Activated CD8-positive, alpha-beta T cell treated with anti-CD3 and anti-CD28 coated beads, Interleukin-2, amount 10 ng/mL, durations not matched to agents 7 days and 5 days (primary cell): ENCODE measurements around the gene SMYD2. TPM values are rescaled to one million over a fixed set of nuclear protein-coding genes. Genes with fewer than 3 reads are reported as not detected.

Experiments
- ATAC-seq: fragments of 150-1000 bp; cut with Tn5 transposase; one replicate; pipeline ENCODE4 v1.10.0; 2021; ENCODE audit warnings: moderate library complexity
- CTCF ChIA-PET: fragments of 350-600 bp; sonication (Branson Sonifier 250); formaldehyde crosslinking; loops from one replicate; lab custom pipeline; 2021; ENCODE audit warnings: antibody characterized with exemption; lab: Charles Lee
- POLR2A ChIA-PET: fragments of 350-600 bp; sonication (Branson Sonifier 250); formaldehyde crosslinking; loops from one replicate; lab custom pipeline; 2021; ENCODE audit warnings: antibody characterized with exemption; lab: Charles Lee
- DNase-seq: peaks from one replicate; pipeline ENCODE4 v3.0.0-alpha.2; 2020
- H3K27ac Mint-ChIP-seq: one replicate; pipeline ENCODE4 v1.8.0; 2021; ENCODE audit warnings: mild to moderate bottlenecking, mixed read lengths
- H3K27me3 Mint-ChIP-seq: one replicate; pipeline ENCODE4 v1.8.0; 2021; ENCODE audit warnings: low read depth, mixed read lengths
- H3K36me3 Mint-ChIP-seq: one replicate; pipeline ENCODE4 v1.8.0; 2021; ENCODE audit warnings: low read depth, mixed read lengths
- H3K4me1 Mint-ChIP-seq: one replicate; pipeline ENCODE4 v1.8.0; 2021; ENCODE audit warnings: low read depth, mixed read lengths
- H3K4me3 Mint-ChIP-seq: one replicate; pipeline ENCODE4 v1.8.0; 2021; ENCODE audit warnings: mild to moderate bottlenecking, mixed read lengths
- H3K9me3 Mint-ChIP-seq: one replicate; pipeline ENCODE4 v1.8.0; 2022; ENCODE audit warnings: mixed read lengths; ENCODE audit not compliant: insufficient read depth
- total RNA-seq, 2 experiments: library from RNA; stranded (reverse); gene quantifications; one replicate each; pipeline ENCODE4 v1.2.3, GENCODE V29; 2021

The SMYD2 gene
- total RNA-seq, 2 experiments from 2014 or later: 37.2 to 38.4 TPM

DNA sequence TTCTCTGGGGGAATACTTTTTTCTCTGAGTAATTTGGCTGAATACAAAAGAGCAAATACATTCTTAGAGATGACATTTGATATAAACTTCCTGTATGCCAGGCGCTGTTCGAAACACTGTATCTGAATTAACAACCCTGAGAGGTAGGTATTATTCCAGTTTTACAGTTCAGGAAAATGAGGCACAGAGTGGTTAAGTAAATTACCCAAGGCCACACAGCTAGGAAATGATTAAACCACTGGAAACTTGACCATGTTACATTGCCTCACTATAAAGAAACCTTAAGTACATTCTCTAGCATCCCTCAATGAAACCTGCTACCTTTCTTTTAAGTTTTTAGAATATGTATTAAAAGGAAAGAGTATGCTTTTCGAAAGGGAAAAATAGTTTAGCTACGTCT, 54.6 kb downstream of the SMYD2 start:
- Mint-ChIP-seq H3K36me3 (peaks cover 12% of the 10 kb centered on the region), H3K4me3 (no peak overlapping the region), H3K27ac (no peak overlapping the region), H3K9me3 (no peaks in the 10 kb centered on the region), H3K27me3 (no peaks in the 10 kb centered on the region), H3K4me1 (peaks cover 7% of the 10 kb centered on the region)
- POLR2A ChIA-PET: no interaction called here
- DNase-seq (no peak), ATAC-seq (no peak)
- CTCF ChIA-PET: interaction anchor here (2.1 to 2.6 kb wide), 2 partner anchors 74 to 292 kb away, joined by 6 to 14 read pairs; no protein-coding TSS in a partner anchor

DNA sequence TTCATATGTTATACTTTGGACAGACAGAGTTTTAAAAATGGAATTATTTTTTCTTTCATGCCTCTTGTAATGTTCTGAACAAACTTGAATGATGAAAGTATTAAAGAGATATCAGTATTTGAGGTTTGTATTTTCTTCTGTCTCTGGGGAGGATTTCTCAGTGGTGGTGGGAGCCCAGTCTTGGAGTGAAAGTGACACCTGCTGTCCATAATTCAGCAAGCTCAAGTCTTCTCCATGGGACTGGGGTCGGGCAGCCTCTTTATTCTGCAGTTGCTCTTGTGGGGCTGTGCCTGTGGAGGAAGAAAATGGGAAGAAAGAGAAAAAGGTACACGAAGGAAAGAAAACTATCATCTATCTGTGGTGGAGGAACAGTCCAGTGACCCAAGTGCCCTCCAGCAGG, 56.1 kb downstream of the SMYD2 start:
- Mint-ChIP-seq H3K36me3 (peaks cover 9% of the 10 kb centered on the region), H3K4me1 (peaks cover 7% of the 10 kb centered on the region), H3K4me3 (no peak overlapping the region), H3K27ac (no peak overlapping the region), H3K27me3 (no peaks in the 10 kb centered on the region), H3K9me3 (no peaks in the 10 kb centered on the region)
- POLR2A ChIA-PET: no interaction called here
- ATAC-seq (no peak), DNase-seq (no peak)
- CTCF ChIA-PET: interaction anchor here (2.1 to 3.4 kb wide), 3 partner anchors 8 to 290 kb away, joined by 6 to 18 read pairs (median 14); no protein-coding TSS in a partner anchor

DNA sequence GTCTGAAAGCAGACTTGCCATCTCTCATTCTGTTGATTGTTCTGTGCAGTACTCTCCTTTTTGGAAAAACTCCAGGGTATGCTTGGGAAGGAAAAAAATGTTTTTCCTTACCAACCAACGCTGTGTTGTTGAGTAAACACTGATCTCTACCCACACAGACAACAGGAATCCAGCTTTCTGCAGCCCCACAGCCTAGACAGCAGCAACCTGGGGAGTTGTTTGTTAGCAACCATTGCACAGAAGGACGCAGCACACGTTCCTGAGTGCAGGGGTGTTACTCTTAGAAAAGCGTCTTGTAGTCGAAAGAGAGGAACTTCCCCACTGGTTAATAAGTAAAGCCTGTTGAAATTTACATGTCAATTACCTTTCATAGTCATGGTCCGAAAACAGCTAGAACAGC, 56.6 kb downstream of the SMYD2 start:
- H3K4me1 Mint-ChIP-seq: peaks cover 7% of the 10 kb centered on the region
- ChIA-PET POLR2A (no interaction called here), CTCF (interaction anchor here (2.6 to 3.4 kb wide), 2 partner anchors 9 to 76 kb away, joined by 14 to 18 read pairs; no protein-coding TSS in a partner anchor)
- H3K9me3 Mint-ChIP-seq: no peaks in the 10 kb centered on the region
- ATAC-seq (no peak), DNase-seq (no peak)
- H3K36me3 Mint-ChIP-seq: peaks cover 9% of the 10 kb centered on the region
- H3K27me3 Mint-ChIP-seq: no peaks in the 10 kb centered on the region
- no peak overlapping the region for H3K4me3 Mint-ChIP-seq
- no peak overlapping the region for H3K27ac Mint-ChIP-seq

DNA sequence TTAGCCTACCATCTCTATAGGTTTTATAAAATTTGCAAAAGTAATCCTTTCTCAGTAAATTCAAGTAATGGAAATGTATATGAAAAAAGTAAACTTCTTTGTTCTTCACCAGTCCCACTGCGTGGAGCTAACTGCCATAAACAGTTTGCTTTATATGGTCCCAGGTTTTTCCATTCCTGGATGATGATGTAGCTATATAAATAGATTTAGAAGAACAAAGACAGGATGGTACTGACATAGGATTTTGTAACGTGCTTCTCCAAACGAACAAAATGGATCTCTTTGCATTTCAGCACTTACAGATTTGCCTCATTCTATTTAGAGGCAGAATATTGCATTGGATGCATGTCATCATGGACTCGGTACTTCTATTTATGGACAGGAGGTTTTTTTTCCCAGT, 57.3 kb downstream of the SMYD2 start:
- H3K4me3 Mint-ChIP-seq: no peak overlapping the region
- peaks cover 7% of the 10 kb centered on the region for H3K4me1 Mint-ChIP-seq
- H3K27me3 Mint-ChIP-seq: no peaks in the 10 kb centered on the region
- ATAC-seq (no peak), DNase-seq (no peak)
- CTCF ChIA-PET: interaction anchor here (1.2 to 3.4 kb wide), 2 partner anchors 9 to 78 kb away, joined by 3 to 18 read pairs; no protein-coding TSS in a partner anchor
- no peak overlapping the region for H3K27ac Mint-ChIP-seq
- POLR2A ChIA-PET: interaction anchor here (0.7 kb wide), 1 partner anchor 568 kb away, joined by 3 read pairs; no protein-coding TSS in a partner anchor
- no peaks in the 10 kb centered on the region for H3K9me3 Mint-ChIP-seq
- H3K36me3 Mint-ChIP-seq: peaks cover 11% of the 10 kb centered on the region

DNA sequence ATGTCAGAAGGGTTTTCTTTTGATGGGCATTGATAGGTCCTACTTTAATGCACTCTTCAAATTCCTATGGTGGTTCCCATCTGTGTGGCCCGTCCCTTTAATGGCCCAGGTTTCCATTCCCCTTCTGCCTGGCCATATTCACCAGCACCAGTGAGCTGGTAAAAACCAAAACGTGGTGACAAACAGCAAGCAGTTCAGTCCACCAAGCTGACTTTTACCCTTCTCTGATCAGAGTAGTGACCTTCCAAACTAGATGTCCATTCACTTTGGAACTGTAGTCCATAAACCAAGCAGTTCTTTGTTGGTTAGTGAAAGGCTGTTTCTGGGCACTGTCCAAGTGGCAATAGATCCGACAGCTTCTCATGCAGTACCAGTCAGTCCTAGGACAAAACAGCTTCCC, 60.5 kb downstream of the SMYD2 start:
- peaks cover 25% of the 10 kb centered on the region for H3K36me3 Mint-ChIP-seq
- H3K27ac Mint-ChIP-seq: no peak overlapping the region
- H3K4me3 Mint-ChIP-seq: no peak overlapping the region
- DNase-seq (no peak), ATAC-seq (no peak)
- ChIA-PET POLR2A (no interaction called here), CTCF (interaction anchor here (0.9 to 1.8 kb wide), 3 partner anchors 8 to 80 kb away, joined by 3 to 17 read pairs (median 4); no protein-coding TSS in a partner anchor)
- H3K4me1 Mint-ChIP-seq: peaks cover 6% of the 10 kb centered on the region
- H3K27me3 Mint-ChIP-seq: no peaks in the 10 kb centered on the region
- H3K9me3 Mint-ChIP-seq: no peaks in the 10 kb centered on the region

DNA sequence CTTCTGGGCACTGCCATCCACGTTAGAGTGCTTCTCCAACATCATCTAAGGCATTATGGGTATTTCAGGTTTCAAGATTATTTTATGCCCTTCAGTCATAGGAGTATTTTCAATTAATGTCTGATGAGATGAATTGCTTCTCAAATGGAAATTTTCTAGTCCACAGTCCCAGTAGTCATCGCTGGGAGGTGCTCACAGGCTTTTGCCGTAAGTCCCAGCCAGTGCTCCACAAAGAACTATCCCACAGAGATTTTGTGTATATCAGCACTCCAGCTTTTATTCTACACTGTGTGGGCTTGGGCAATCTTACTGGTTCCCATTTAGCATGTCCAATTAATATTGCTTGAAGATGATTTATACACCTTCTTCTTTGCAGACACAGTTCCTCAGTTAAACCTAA, 61.0 kb downstream of the SMYD2 start:
- ATAC-seq (no peak), DNase-seq (no peak)
- no peaks in the 10 kb centered on the region for H3K9me3 Mint-ChIP-seq
- CTCF ChIA-PET: interaction anchor here (1.6 to 1.8 kb wide), 2 partner anchors 10 to 80 kb away, joined by 4 to 17 read pairs; no protein-coding TSS in a partner anchor
- peaks cover 24% of the 10 kb centered on the region for H3K36me3 Mint-ChIP-seq
- H3K27ac Mint-ChIP-seq: no peak overlapping the region
- peaks cover 2% of the 10 kb centered on the region for H3K4me1 Mint-ChIP-seq
- no peaks in the 10 kb centered on the region for H3K27me3 Mint-ChIP-seq
- no peak overlapping the region for H3K4me3 Mint-ChIP-seq
- POLR2A ChIA-PET: no interaction called here

DNA sequence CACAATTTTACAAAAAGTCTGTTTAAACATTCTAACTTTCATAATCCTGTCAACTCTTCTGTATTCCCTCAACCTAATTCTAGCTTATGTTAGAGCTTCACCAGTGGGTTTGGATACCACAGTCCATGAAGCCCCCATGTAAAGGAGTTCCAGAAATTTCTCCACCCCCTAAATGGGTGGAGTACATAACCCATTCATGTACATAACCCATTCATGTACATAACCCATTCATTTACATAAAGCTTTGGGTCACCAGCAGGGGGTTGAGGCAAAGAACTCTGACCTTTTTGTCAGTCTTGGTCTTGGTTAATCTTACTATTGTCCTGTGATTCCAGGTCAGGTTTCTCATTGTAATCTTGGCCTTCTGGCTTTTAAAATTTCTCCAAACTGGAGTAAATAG, 61.6 kb downstream of the SMYD2 start:
- ATAC-seq: no peak
- no peak overlapping the region for H3K4me3 Mint-ChIP-seq
- no peaks in the 10 kb centered on the region for H3K27me3 Mint-ChIP-seq
- peaks cover 22% of the 10 kb centered on the region for H3K36me3 Mint-ChIP-seq
- ChIA-PET CTCF (interaction anchor here (1.0 kb wide), 1 partner anchor 10 kb away, joined by 8 read pairs; no protein-coding TSS in a partner anchor), POLR2A (no interaction called here)
- no peak for DNase-seq
- no peaks in the 10 kb centered on the region for H3K4me1 Mint-ChIP-seq
- no peak overlapping the region for H3K27ac Mint-ChIP-seq
- no peaks in the 10 kb centered on the region for H3K9me3 Mint-ChIP-seq

DNA sequence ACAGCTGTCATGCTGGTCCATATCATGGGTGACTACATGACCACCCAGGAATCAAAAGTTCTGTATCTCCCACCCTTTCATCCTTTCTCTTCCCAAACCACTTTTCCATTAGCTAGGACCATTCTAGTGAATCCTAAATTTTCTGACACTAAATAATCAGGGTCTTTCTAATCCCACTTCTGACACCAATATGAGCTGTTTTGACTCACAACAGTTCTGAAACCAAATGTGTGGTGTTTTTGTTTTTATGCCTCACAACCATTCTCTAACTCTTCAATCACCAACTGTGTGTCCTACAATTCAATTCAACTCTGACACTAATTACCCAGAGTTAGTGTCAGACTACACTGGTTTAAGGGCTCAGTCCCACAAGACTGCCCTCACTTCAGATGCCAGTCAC, 63.9 kb downstream of the SMYD2 start:
- POLR2A ChIA-PET: no interaction called here

DNA sequence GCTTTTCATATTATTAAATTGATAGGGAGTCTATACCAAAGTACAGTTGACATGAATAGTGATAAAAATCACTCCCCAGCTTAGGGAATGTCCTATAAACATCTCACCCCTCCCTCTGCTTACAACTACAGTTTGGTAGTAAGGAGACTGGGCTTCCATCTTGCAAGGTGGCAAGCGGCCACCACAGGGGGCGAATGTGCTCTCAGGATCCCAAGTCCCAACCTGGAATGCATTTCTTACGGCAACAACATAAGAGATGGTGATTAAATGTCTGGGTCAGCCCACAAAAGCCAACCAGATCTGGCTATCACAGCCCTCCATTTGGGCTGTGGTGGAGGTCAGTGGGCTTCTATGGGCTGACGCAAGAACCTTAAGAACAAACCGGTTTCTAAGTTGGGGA, 68.0 kb downstream of the SMYD2 start:
- ChIA-PET POLR2A (no interaction called here), CTCF (interaction anchor here (3.9 kb wide), 1 partner anchor 17 kb away, joined by 31 read pairs; no protein-coding TSS in a partner anchor)
- Mint-ChIP-seq H3K36me3 (peaks cover 12% of the 10 kb centered on the region), H3K4me1 (no peaks in the 10 kb centered on the region), H3K9me3 (no peaks in the 10 kb centered on the region), H3K27ac (no peak overlapping the region), H3K27me3 (peaks cover 3% of the 10 kb centered on the region), H3K4me3 (no peak overlapping the region)
- ATAC-seq: no peak
- no peak for DNase-seq

More for the DNA sequence above, 63.9 kb downstream of the SMYD2 start:
- DNase-seq: no peak
- CTCF ChIA-PET: interaction anchor here (0.8 to 2.3 kb wide), 3 partner anchors 11 to 26 kb away, joined by 3 to 9 read pairs (median 8); no protein-coding TSS in a partner anchor
- Mint-ChIP-seq H3K36me3 (peaks cover 18% of the 10 kb centered on the region), H3K27me3 (no peaks in the 10 kb centered on the region), H3K27ac (no peak overlapping the region), H3K9me3 (no peaks in the 10 kb centered on the region), H3K4me1 (no peaks in the 10 kb centered on the region), H3K4me3 (no peak overlapping the region)
- ATAC-seq: no peak

DNA sequence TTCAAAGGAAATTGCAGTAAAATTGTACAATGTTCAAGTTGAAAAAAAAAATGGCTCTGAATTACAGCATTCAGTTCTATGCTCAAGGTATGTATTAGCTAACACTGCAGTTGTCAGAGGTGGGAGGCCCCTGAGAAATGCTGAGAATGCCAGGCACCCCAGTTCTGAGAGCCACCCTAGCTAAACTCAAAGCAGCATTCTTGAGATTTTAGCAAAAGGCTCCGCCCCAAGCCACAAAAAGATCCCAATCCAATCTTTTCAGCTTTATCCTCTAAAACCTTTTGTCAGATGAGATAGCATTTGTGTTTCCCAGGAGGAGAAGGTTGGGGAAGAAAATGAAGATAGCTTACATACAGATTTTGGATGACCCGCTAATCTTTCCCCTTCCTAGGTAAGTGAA, 68.8 kb downstream of the SMYD2 start:
- H3K36me3 Mint-ChIP-seq: peaks cover 6% of the 10 kb centered on the region
- POLR2A ChIA-PET: no interaction called here
- no peak overlapping the region for H3K27ac Mint-ChIP-seq
- no peaks in the 10 kb centered on the region for H3K9me3 Mint-ChIP-seq
- CTCF ChIA-PET: interaction anchor here (0.7 to 3.9 kb wide), 4 partner anchors 9 to 90 kb away, joined by 3 to 31 read pairs (median 5); no protein-coding TSS in a partner anchor
- peaks cover 3% of the 10 kb centered on the region for H3K27me3 Mint-ChIP-seq
- DNase-seq (no peak), ATAC-seq (no peak)
- no peaks in the 10 kb centered on the region for H3K4me1 Mint-ChIP-seq
- H3K4me3 Mint-ChIP-seq: no peak overlapping the region

DNA sequence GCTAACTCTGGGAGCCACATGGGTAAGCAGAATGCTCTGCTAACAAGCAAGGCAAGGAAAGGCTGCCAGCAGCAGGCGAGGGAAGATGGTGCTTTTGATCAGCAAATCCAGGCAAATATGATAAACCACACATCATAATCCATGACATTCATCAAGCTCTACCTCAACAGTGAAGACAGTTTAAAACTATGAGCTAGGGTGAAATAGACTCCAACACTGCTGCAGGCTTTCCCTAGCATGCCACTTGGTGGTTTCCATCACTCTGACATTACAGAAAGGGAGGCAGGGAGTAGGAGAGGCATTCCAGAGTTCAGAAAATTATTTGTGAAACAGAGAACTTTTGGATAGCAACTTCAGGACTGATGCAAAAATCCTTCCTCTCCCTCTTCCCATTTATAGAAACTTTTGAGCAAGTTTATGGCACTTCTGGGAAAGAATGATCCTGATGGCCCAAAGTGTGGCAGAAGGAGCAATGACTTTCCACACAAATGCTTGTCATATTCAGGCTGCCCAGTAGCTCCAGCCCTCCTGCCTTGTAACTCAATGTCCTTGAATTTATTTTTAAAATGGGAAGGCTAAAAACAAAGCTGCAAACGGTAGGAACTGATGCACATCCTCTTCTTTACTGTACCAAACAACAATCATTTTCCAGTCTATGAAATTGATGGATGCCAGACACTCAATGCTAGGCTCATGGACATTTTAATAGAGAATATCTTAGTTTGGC, 70.8 kb downstream of the SMYD2 start:
- Mint-ChIP-seq H3K36me3 (no peaks in the 10 kb centered on the region), H3K4me3 (no peak overlapping the region), H3K9me3 (no peaks in the 10 kb centered on the region), H3K27ac (no peak overlapping the region), H3K4me1 (no peaks in the 10 kb centered on the region), H3K27me3 (peaks cover 6% of the 10 kb centered on the region)
- DNase-seq (no peak), ATAC-seq (no peak)
- ChIA-PET POLR2A (no interaction called here), CTCF (interaction anchor here (1.2 to 2.9 kb wide), 3 partner anchors 19 to 138 kb away, joined by 4 to 12 read pairs (median 10); no protein-coding TSS in a partner anchor)

DNA sequence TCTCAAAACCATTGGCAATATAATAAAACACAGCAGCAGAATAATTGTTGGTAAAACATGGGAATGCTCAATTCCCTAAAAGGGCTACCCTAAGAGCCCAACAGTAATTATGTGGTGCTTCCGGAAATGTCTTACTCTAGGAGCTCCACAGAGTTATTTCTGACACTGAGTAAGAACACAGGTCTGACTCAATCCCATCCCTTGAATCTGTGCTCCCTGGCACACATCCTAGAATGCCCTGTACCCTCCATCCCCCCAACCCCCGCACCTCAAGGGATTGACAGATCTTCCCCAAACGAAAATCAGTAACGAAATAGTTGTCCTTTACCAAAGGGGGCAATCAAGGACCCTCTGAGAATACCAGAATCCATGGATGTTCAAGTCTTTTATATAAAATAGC, 71.9 kb downstream of the SMYD2 start:
- H3K27ac Mint-ChIP-seq: no peak overlapping the region
- ATAC-seq (no peak), DNase-seq (no peak)
- H3K27me3 Mint-ChIP-seq: peaks cover 8% of the 10 kb centered on the region
- no peaks in the 10 kb centered on the region for H3K36me3 Mint-ChIP-seq
- CTCF ChIA-PET: interaction anchor here (1.3 to 2.9 kb wide), 3 partner anchors 20 to 24 kb away, joined by 10 to 14 read pairs (median 12); no protein-coding TSS in a partner anchor
- H3K9me3 Mint-ChIP-seq: no peaks in the 10 kb centered on the region
- no peak overlapping the region for H3K4me3 Mint-ChIP-seq
- no peaks in the 10 kb centered on the region for H3K4me1 Mint-ChIP-seq
- POLR2A ChIA-PET: no interaction called here
